SIG-M5 treated with dmso at 0.1 percent for 504 hours (cell line): ENCODE results near the gene AFMID.
"Not testable (repeated sequence)": the region's sequence is repeated elsewhere in the genome, so short reads cannot be mapped to it uniquely, and the experiment has no call there.

Experiments used
- DNase-seq: peaks from one replicate; lab custom pipeline; 2025; ENCODE audit not compliant: unreplicated experiment; lab: John Stamatoyannopoulos, UW

The AFMID gene

DNA sequence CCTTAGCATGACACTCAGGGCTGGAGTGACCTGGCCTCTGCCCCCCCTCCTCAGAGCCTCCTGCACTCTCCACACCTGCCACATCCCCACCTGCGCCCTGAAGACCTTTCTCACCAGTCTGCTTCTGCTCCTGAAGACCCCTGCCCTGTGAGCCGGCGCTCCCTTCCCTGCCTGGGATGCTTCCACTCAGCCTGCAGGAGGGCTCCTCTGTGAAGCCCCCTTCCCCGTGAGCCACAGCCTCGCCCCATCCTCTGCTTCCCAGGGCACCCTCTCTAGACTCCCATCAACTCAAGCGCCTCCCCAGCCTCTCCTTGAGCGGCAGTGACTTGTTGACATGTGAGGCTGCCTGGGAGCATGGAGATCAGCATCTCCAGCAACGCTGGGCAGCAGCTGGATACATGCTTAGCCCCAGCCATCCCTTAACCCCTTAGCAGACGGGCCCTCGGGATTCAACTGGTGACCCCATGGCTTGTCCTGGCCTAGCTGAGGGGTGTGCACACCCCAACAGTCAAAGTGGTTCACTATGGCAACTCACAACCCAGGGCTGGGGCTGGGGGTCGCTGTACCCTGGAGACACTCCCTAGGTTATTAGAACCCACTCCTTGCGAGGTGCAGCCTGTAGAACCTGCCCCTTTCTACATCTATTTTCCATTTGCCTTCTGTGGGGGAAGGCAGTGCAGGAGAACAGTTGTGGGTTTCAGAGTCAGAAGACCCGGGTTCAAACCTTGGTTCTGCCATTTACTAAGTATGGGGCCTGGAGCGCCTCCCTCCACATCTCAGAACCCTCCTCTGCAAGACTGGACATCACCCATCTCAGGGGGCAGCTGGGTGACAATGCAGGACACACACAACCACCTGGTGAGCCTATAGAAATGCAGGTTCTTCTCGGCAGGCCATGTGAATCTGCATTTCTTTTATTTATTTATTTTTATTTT, 65.8 kb downstream of the AFMID start:
- DNase-seq: no peak

GRCh38 chr17:78253636-78253945, 66.4 kb downstream of the AFMID start:
- not testable (repeated sequence) for DNase-seq

GRCh38 chr17:78253946-78254672, 66.9 kb downstream of the AFMID start:
- peak; percentile 86 for DNase-seq

GRCh38 chr17:78255029-78255656, 68.0 kb downstream of the AFMID start:
- no peak for DNase-seq

GRCh38 chr17:78255953-78256706, 69.0 kb downstream of the AFMID start:
- peak; percentile 33 for DNase-seq

GRCh38 chr17:78256707-78257591, 69.8 kb downstream of the AFMID start:
- no peak for DNase-seq
